ENCODE results near the gene FGFR3. TPM values are rescaled to one million over a fixed set of nuclear protein-coding genes. Genes with fewer than 3 reads are reported as not detected.

The FGFR3 gene
- total and polyA plus RNA-seq, 9 of the 15 experiments (the other 6 are each of a cell fraction or from before 2014, with no cell fraction given) = 1.2 to 60.4 (median 12.7) TPM

DNA sequence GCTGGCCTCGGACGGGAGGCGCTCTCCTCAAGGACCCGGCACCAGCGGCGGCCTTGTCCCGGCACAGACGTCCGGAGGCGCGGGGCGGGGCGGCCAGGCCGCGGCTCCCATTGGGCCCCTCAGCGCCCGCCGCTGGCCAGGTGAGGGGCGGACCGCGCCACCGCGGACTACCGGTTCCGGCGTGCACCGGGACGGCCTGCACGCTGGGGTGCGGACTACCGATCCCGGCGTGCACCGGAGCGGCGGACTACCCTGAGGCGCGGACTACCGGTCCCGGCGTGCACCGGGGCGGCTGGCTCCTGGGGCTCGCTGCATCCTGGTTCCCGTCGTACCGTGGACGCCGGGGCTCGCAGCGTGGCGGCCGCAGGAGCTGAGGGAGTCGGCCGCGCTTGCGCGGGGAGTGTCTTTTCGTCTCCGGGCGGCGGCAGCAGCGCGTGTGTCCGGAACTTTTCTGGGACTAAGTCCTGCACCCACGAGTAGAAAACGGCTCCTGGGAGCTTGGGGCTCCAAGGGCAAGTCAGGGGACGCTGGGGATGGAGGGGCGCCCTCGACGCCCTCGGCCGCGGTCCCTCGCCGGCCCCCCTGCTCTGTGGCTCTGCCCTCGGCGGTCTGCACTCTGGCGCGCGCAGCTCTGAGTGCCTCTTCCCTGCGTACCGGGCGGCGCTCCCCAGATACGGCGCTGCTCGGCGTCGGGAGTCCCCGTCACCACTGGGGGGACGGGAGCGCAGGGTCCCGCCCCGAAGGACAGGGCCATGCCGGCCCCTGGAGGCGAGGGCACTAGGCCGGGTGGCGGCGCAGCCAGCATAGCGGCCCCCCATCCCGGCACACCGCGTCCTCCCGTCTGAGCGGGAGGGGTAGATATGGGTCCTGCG is 63.2 kb downstream of the FGFR3 start, which contains the start of gene LETM1 (continued):
- TF ChIP-seq, protein P1, sequence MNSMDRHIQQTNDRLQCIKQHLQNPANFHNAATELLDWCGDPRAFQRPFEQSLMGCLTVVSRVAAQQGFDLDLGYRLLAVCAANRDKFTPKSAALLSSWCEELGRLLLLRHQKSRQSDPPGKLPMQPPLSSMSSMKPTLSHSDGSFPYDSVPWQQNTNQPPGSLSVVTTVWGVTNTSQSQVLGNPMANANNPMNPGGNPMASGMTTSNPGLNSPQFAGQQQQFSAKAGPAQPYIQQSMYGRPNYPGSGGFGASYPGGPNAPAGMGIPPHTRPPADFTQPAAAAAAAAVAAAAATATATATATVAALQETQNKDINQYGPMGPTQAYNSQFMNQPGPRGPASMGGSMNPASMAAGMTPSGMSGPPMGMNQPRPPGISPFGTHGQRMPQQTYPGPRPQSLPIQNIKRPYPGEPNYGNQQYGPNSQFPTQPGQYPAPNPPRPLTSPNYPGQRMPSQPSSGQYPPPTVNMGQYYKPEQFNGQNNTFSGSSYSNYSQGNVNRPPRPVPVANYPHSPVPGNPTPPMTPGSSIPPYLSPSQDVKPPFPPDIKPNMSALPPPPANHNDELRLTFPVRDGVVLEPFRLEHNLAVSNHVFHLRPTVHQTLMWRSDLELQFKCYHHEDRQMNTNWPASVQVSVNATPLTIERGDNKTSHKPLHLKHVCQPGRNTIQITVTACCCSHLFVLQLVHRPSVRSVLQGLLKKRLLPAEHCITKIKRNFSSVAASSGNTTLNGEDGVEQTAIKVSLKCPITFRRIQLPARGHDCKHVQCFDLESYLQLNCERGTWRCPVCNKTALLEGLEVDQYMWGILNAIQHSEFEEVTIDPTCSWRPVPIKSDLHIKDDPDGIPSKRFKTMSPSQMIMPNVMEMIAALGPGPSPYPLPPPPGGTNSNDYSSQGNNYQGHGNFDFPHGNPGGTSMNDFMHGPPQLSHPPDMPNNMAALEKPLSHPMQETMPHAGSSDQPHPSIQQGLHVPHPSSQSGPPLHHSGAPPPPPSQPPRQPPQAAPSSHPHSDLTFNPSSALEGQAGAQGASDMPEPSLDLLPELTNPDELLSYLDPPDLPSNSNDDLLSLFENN (IDR thresholded peaks at IDR 0.05; ENCODE audit: low read depth in 2 of 2, low read length in 2 of 2) = peak in 1 of 2 experiments; percentile 10; a peak in 1 of 4 replicates
- peak; percentile 93 for TF ChIP-seq CREM (IDR thresholded peaks at IDR 0.05; ENCODE audit: low read depth)
- TF ChIP-seq, protein P2, sequence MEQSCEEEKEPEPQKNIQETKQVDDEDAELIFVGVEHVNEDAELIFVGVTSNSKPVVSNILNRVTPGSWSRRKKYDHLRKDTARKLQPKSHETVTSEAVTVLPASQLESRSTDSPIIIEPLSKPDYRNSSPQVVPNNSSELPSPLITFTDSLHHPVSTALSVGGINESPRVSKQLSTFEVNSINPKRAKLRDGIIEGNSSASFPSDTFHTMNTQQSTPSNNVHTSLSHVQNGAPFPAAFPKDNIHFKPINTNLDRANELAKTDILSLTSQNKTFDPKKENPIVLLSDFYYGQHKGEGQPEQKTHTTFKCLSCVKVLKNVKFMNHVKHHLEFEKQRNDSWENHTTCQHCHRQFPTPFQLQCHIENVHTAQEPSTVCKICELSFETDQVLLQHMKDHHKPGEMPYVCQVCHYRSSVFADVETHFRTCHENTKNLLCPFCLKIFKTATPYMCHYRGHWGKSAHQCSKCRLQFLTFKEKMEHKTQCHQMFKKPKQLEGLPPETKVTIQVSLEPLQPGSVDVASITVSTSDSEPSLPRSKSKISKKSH (CRISPR knock-in tag; IDR thresholded peaks at IDR 0.05) = no peak
- peak; percentile 70 for TF ChIP-seq SAP30 (IDR thresholded peaks at IDR 0.05; ENCODE audit: borderline replicate concordance, insufficient read depth, low read depth, low read length, poor library complexity, severe bottlenecking)
- peak; percentile 81 for TF ChIP-seq MTA1 (IDR thresholded peaks at IDR 0.05; ENCODE audit: borderline replicate concordance)
- no peak for TF ChIP-seq ZNF124 (CRISPR knock-in tag; IDR thresholded peaks at IDR 0.05)
- peak; percentile 93 for TF ChIP-seq CREB1 (IDR thresholded peaks at IDR 0.05)
- TF ChIP-seq CREB1 (CRISPR knock-in tag; IDR thresholded peaks at IDR 0.05) = peak; percentile 79
- TF ChIP-seq SMARCB1 (IDR thresholded peaks at IDR 0.05; ENCODE audit: insufficient read length, low read depth) = no peak
- TF ChIP-seq RBM25 (IDR thresholded peaks at IDR 0.05; ENCODE audit: low read depth, low read length, severe bottlenecking) = peak; percentile 63
- TF ChIP-seq CBX1 (IDR thresholded peaks at IDR 0.05; ENCODE audit: low read depth) = 0 out of 2 replicates have a peak, but pooled peaks have one; percentile 21
- TF ChIP-seq HDAC2 (IDR thresholded peaks at IDR 0.05) = no peak
- peak; percentile 40; the same call in 1 of the 2 replicates for TF ChIP-seq KLF1 (tag; IDR thresholded peaks at IDR 0.05)
- TF ChIP-seq PHB (CRISPR knock-in tag; IDR thresholded peaks at IDR 0.05) = no peak
- no peak for TF ChIP-seq MIER1 (IDR thresholded peaks at IDR 0.05; ENCODE audit: low read depth)
- TF ChIP-seq COPS2 (conservative IDR thresholded peaks at IDR 0.05) = no peak
- TF ChIP-seq ZNF766 (CRISPR knock-in tag; conservative IDR thresholded peaks at IDR 0.05) = peak; percentile 92
- TF ChIP-seq CHD1 (IDR thresholded peaks at IDR 0.05; ENCODE audit: low read length) = peak; percentile 67
- no peak for TF ChIP-seq NFE2L1 (tag; IDR thresholded peaks at IDR 0.05; ENCODE audit: borderline replicate concordance, low read depth)
- no peak for TF ChIP-seq ZNF3 (CRISPR knock-in tag; IDR thresholded peaks at IDR 0.05)
- TF ChIP-seq MYC (IDR thresholded peaks at IDR 0.05; ENCODE audit: low read depth, low read length) = peak; percentile 81; the same call in 1 of the 2 replicates
- TF ChIP-seq MYC (CRISPR knock-in tag; IDR thresholded peaks at IDR 0.05; ENCODE audit: borderline replicate concordance, low read depth) = peak; percentile 85; the same call in 1 of the 2 replicates
- no peak for TF ChIP-seq DMBX1 (CRISPR knock-in tag; IDR thresholded peaks at IDR 0.05; ENCODE audit: borderline replicate concordance)
- TF ChIP-seq TAF7 (tag; IDR thresholded peaks at IDR 0.05) = 0 out of 2 replicates have a peak, but pooled peaks have one; percentile 55
- TF ChIP-seq ZNF707 (CRISPR knock-in tag; conservative IDR thresholded peaks at IDR 0.05) = no peak
